ENCODE measurements around the gene ACACB.

The ACACB gene

DNA sequence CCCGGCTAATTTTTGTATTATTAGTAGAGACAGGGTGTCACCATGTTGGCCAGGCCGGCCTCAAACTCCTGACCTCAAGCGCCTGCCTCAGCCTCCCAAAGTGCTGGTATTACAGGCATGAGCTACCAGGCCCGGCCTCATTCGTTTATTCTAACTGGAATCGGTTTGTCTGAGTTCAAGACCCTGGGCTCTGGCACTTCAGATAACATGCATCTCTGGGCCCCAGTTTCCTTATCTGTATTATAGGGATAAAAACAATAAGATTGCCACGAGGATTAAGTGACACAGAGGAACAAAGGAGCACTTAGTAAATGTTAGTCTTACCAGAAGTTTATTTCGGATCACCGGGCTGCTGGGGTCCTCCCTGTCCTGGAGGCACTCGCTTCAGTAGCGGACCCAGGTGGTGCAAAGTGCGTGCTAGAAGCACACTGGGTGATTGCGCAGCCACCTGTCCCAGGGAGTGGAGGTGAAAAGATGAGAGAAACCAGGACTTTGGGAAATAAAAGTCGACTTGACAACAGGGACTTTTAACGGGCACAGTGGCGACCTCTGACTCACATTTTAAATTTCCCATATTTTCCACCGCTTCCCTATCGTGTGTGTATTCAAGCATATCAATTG lies 37.5 kb downstream of the ACACB start:
- H3K36me3 ChIP-seq (ENCODE audit: control insufficient read depth in 5 of 5, insufficient read depth in 5 of 5, low read length in 5 of 5): peaks cover 2 to 20% (median 6%) of the 10 kb centered on the region in 5 donors
- H3K9me3 ChIP-seq (ENCODE audit: control insufficient read depth in 5 of 5, low read length in 5 of 5): no peaks in the 10 kb centered on the region
- peak overlapping the region; percentile 97 for H3K27ac ChIP-seq (ENCODE audit: low read depth, low read length)
- H3K4me1 ChIP-seq (ENCODE audit: control insufficient read depth in 5 of 5, insufficient read depth in 5 of 5, low read length in 5 of 5): peaks cover 6 to 93% (median 82%) of the 10 kb centered on the region in 5 donors
- peak overlapping the region; percentile 65 to 87 (median 76) for H3K4me3 ChIP-seq (ENCODE audit: low read depth in 1 of 5, low read length in 5 of 5)
- H3K9ac ChIP-seq (ENCODE audit: low read length in 5 of 5): peak overlapping the region; percentile 59 to 86 (median 78)
- H3K27me3 ChIP-seq (ENCODE audit: control insufficient read depth in 5 of 5, insufficient read depth in 4 of 5, low read length in 5 of 5): no peaks in the 10 kb centered on the region

DNA sequence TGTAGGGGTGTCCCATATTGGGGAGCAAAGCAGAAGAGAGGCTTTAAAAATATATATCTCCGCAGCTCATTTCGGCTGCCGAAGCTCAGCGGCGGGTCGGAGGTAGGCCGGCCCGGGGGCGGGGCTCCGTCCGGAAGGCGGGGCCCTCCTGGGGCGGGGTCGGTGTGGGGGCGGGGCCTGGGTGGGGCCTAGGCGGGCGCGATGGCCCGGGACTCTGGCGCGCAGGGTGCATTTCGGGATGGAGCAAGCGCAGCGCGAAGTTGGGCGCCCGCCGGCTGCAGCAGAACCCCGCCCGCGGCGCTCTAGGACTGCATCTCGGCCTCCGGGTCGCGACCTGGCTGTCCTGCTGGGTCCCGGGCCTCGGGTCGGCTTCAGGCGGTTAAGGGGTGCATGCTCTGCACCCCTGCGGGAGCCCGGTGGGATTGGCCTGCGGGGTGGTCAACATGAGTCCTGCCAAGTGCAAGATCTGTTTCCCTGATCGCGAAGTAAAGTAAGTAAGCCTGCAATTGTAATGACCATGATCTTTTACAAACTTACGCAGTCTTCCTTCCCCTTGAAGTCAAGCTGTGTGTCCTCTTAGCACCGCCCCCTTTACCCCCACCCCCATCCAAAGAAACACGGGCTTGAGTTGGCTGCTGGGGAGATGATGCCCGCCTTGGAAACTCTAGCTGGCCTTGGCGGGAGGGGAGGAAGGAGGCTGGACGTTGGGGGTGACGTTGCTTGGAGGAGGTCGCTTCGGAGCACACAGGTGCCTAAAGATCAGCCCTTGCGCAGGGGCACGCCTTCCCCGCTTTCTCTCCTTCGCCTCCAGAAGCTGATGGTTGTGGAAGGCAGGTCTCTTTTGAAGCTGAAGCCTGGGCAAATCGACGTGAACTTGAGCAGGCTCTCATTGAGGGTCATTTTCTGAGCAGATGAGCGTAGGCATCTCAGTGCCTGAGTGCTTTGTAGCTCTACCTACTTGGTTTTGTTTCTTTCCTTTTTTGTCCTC lies 38.4 kb downstream of the ACACB start:
- peaks cover 9 to 92% (median 82%) of the 10 kb centered on the region in 5 donors for H3K4me1 ChIP-seq (ENCODE audit: control insufficient read depth in 5 of 5, insufficient read depth in 5 of 5, low read length in 5 of 5)
- peak overlapping the region; percentile 59 to 86 (median 78) for H3K9ac ChIP-seq (ENCODE audit: low read length in 5 of 5)

DNA sequence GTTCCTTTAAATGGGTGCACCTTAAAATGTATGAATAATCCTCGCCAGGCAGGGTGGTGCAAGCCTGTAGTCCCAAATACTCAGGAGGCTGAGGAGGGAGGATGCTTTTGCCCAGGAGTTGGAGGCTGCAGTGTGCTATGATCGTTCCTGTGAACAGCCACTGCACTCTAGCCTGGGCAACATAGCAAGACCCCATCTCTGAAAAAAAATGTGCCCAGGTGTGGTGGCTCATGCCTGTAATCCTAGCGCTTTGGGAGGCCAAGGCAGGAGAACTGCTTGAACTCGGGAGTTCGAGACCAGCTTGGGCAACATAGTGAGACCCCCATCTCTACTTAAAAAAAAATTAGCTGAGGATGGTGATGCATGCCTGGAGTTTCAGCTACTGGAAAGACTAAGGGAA lies 39.6 kb downstream of the ACACB start:
- Histone ChIP-seq H3K27ac (ENCODE audit: low read depth, low read length) (peak overlapping the region; percentile 97), H3K9ac (ENCODE audit: low read length in 5 of 5) (peak overlapping the region in 4 of 5 donors; percentile 35 to 56 (median 50)), H3K4me3 (ENCODE audit: low read depth in 1 of 5, low read length in 5 of 5) (peak overlapping the region; percentile 76 to 87 (median 84)), H3K27me3 (ENCODE audit: control insufficient read depth in 5 of 5, insufficient read depth in 4 of 5, low read length in 5 of 5) (no peaks in the 10 kb centered on the region), H3K36me3 (ENCODE audit: control insufficient read depth in 5 of 5, insufficient read depth in 5 of 5, low read length in 5 of 5) (peaks cover 0 to 11% (median 2%) of the 10 kb centered on the region in 5 donors), H3K4me1 (ENCODE audit: control insufficient read depth in 5 of 5, insufficient read depth in 5 of 5, low read length in 5 of 5) (peaks cover 11 to 93% (median 84%) of the 10 kb centered on the region in 5 donors), H3K9me3 (ENCODE audit: control insufficient read depth in 5 of 5, low read length in 5 of 5) (no peaks in the 10 kb centered on the region)

More for the DNA sequence above, 38.4 kb downstream of the ACACB start:
- Histone ChIP-seq H3K36me3 (ENCODE audit: control insufficient read depth in 5 of 5, insufficient read depth in 5 of 5, low read length in 5 of 5) (peaks cover 2 to 17% (median 4%) of the 10 kb centered on the region in 5 donors), H3K27me3 (ENCODE audit: control insufficient read depth in 5 of 5, insufficient read depth in 4 of 5, low read length in 5 of 5) (no peaks in the 10 kb centered on the region), H3K4me3 (ENCODE audit: low read depth in 1 of 5, low read length in 5 of 5) (peak overlapping the region; percentile 76 to 87 (median 84)), H3K27ac (ENCODE audit: low read depth, low read length) (peak overlapping the region; percentile 97), H3K9me3 (ENCODE audit: control insufficient read depth in 5 of 5, low read length in 5 of 5) (no peaks in the 10 kb centered on the region)

DNA sequence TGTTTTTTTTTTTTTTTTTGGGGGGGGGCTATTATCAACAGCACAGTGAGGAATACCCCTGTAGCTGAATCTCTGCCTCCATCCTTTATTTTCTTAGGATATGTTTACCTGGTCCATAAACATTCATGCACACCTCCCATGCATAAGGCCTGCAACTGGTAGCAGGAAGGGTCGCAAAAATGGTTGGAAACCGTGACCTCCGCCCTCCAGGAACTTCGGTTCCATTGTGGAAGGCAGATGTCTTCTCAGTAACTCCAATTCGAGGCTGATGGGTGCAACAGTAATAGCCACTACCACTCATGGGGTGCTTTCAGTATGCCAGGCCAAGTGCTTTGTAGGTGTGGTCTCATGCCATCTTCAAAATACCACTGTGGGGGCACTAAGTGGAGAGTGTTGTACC lies 40.2 kb downstream of the ACACB start:
- Histone ChIP-seq H3K27me3 (ENCODE audit: control insufficient read depth in 5 of 5, insufficient read depth in 4 of 5, low read length in 5 of 5) (no peaks in the 10 kb centered on the region), H3K36me3 (ENCODE audit: control insufficient read depth in 5 of 5, insufficient read depth in 5 of 5, low read length in 5 of 5) (peaks cover 0 to 5% (median 2%) of the 10 kb centered on the region in 5 donors), H3K4me3 (ENCODE audit: low read depth in 1 of 5, low read length in 5 of 5) (peak overlapping the region; percentile 76 to 87 (median 84)), H3K9ac (ENCODE audit: low read length in 5 of 5) (peak overlapping the region in 4 of 5 donors; percentile 2 to 66 (median 32)), H3K27ac (ENCODE audit: low read depth, low read length) (peak overlapping the region; percentile 97), H3K9me3 (ENCODE audit: control insufficient read depth in 5 of 5, low read length in 5 of 5) (no peaks in the 10 kb centered on the region), H3K4me1 (ENCODE audit: control insufficient read depth in 5 of 5, insufficient read depth in 5 of 5, low read length in 5 of 5) (peaks cover 11 to 89% (median 82%) of the 10 kb centered on the region in 5 donors)

DNA sequence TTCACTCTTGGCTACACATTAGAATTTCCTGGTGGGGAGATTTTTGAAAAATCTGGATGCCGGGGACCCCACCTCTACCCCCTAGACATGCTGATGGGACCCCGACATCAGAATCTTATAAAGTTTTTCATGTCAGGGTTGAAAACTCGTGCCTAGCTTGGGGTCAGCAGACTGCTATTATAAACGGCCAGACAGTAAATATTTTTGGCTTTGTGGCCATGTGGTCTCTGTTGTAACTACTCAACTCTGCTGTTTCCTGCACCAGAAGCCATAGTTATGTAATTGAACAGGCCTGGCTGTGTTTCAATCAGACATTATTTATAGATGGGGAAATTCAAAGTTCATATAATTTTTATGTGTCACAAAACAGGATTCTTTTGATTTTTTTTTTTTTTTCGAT lies 41.6 kb downstream of the ACACB start:
- H3K27me3 ChIP-seq (ENCODE audit: control insufficient read depth in 5 of 5, insufficient read depth in 4 of 5, low read length in 5 of 5): no peaks in the 10 kb centered on the region
- H3K9ac ChIP-seq (ENCODE audit: low read length in 5 of 5): peak overlapping the region in 4 of 5 donors; percentile 21 to 79 (median 55)
- peaks cover 3 to 15% (median 5%) of the 10 kb centered on the region in 5 donors for H3K36me3 ChIP-seq (ENCODE audit: control insufficient read depth in 5 of 5, insufficient read depth in 5 of 5, low read length in 5 of 5)
- peaks cover 11 to 88% (median 87%) of the 10 kb centered on the region in 5 donors for H3K4me1 ChIP-seq (ENCODE audit: control insufficient read depth in 5 of 5, insufficient read depth in 5 of 5, low read length in 5 of 5)
- no peaks in the 10 kb centered on the region for H3K9me3 ChIP-seq (ENCODE audit: control insufficient read depth in 5 of 5, low read length in 5 of 5)
- H3K27ac ChIP-seq (ENCODE audit: low read depth, low read length): peak overlapping the region; percentile 97
- H3K4me3 ChIP-seq (ENCODE audit: low read depth in 1 of 5, low read length in 5 of 5): peak overlapping the region; percentile 43 to 87 (median 84)

DNA sequence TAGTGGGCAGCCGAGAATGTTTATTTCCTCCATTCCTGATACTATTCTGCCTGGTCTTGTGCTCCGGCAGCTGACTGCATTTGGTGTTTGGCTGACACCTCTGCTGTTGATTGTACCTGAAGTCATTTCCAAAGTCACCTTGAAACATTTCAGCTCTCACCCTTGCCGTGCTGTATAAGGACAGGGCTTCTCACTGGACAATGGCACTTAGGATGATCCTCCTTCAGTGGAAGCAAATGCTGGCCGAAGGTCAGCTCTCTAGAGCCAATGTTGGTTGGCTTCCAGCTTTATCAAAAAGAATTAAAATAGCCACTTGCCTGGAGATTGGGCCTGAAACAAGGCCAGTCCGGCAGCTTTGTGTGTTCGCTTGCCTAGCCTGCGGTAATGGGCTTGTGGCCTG lies 44.0 kb downstream of the ACACB start:
- peak overlapping the region in 4 of 5 donors; percentile 1 to 59 (median 42) for H3K4me3 ChIP-seq (ENCODE audit: low read depth in 1 of 5, low read length in 5 of 5)

DNA sequence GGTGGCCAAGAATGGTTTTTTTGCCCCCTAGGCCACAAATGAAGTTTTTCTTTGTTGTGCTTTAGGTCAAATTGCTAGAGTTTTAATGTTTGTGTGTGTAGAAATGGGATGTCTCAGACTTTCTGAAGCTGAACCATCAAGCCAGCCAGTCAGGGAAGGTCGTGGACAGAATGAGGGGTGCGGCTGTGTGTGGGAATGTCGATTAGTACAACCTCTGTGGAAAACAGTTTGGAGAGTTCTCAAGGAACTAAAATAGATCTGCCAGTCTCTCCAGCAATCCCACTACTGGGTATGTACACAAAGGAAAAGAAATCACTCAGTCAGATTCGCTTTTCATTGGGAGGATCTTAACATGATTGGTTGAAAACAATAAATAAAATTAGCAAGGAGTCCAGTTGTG lies 44.5 kb downstream of the ACACB start:
- Histone ChIP-seq H3K27ac (ENCODE audit: low read depth, low read length) (peak overlapping the region; percentile 97), H3K4me3 (ENCODE audit: low read depth in 1 of 5, low read length in 5 of 5) (peak overlapping the region in 4 of 5 donors; percentile 1 to 59 (median 32))

More for the DNA sequence above, 44.0 kb downstream of the ACACB start:
- Histone ChIP-seq H3K9me3 (ENCODE audit: control insufficient read depth in 5 of 5, low read length in 5 of 5) (no peaks in the 10 kb centered on the region), H3K9ac (ENCODE audit: low read length in 5 of 5) (peak overlapping the region; percentile 45 to 64 (median 62)), H3K27ac (ENCODE audit: low read depth, low read length) (peak overlapping the region; percentile 97), H3K4me1 (ENCODE audit: control insufficient read depth in 5 of 5, insufficient read depth in 5 of 5, low read length in 5 of 5) (peaks cover 11 to 86% (median 73%) of the 10 kb centered on the region in 5 donors), H3K27me3 (ENCODE audit: control insufficient read depth in 5 of 5, insufficient read depth in 4 of 5, low read length in 5 of 5) (no peaks in the 10 kb centered on the region), H3K36me3 (ENCODE audit: control insufficient read depth in 5 of 5, insufficient read depth in 5 of 5, low read length in 5 of 5) (peaks cover 0 to 35% (median 20%) of the 10 kb centered on the region in 5 donors)

DNA sequence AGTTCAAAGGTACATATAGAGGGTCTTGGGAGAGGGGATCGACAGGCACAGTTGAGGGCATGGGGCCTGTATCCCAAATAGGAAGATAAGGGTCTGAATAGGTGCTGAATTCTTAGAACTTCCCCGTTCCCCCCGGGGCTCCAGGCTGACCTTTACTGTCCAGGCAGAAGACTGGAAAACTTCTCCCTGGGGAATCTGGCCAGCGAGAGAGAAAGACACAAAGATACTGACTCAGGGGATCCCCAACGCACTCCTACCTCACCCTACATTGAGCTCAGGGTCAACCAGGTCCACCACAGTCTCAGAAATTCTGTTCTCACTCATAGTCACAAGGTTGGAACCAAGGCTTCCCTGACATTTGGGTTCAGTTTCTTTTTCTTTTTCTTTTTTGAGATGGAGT lies 46.2 kb downstream of the ACACB start:
- Histone ChIP-seq H3K27me3 (ENCODE audit: control insufficient read depth in 5 of 5, insufficient read depth in 4 of 5, low read length in 5 of 5) (no peaks in the 10 kb centered on the region), H3K36me3 (ENCODE audit: control insufficient read depth in 5 of 5, insufficient read depth in 5 of 5, low read length in 5 of 5) (peaks cover 0 to 52% (median 35%) of the 10 kb centered on the region in 5 donors), H3K9ac (ENCODE audit: low read length in 5 of 5) (peak overlapping the region in 2 of 5 donors; percentile 13 to 47), H3K9me3 (ENCODE audit: control insufficient read depth in 5 of 5, low read length in 5 of 5) (no peaks in the 10 kb centered on the region), H3K4me1 (ENCODE audit: control insufficient read depth in 5 of 5, insufficient read depth in 5 of 5, low read length in 5 of 5) (peaks cover 10 to 72% (median 52%) of the 10 kb centered on the region in 5 donors), H3K4me3 (ENCODE audit: low read depth in 1 of 5, low read length in 5 of 5) (no peak overlapping the region), H3K27ac (ENCODE audit: low read depth, low read length) (peak overlapping the region; percentile 91)

More for the DNA sequence above, 44.5 kb downstream of the ACACB start:
- peak overlapping the region in 4 of 5 donors; percentile 17 to 63 (median 46) for H3K9ac ChIP-seq (ENCODE audit: low read length in 5 of 5)
- H3K4me1 ChIP-seq (ENCODE audit: control insufficient read depth in 5 of 5, insufficient read depth in 5 of 5, low read length in 5 of 5): peaks cover 11 to 85% (median 68%) of the 10 kb centered on the region in 5 donors
- peaks cover 0 to 38% (median 24%) of the 10 kb centered on the region in 5 donors for H3K36me3 ChIP-seq (ENCODE audit: control insufficient read depth in 5 of 5, insufficient read depth in 5 of 5, low read length in 5 of 5)
- no peaks in the 10 kb centered on the region for H3K27me3 ChIP-seq (ENCODE audit: control insufficient read depth in 5 of 5, insufficient read depth in 4 of 5, low read length in 5 of 5)
- no peaks in the 10 kb centered on the region for H3K9me3 ChIP-seq (ENCODE audit: control insufficient read depth in 5 of 5, low read length in 5 of 5)

DNA sequence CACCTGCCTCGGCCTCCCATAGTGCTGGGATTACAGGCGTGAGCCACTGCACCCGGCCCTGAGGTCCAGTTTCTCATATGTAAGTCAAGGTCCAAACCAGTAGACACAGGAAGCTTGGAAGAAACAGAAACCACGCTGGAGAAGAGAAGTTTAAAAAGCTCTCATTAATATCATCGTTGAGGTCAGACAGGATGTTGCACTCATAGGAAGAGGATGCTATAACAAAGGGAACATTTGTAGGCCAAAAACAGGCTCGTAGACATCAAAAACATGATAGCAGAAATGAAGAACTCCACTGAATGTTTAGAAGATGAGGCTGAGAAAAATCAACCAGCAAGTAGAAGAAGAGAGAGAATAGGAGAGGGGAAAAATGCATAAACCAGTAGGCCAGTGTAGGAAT lies 46.8 kb downstream of the ACACB start:
- Histone ChIP-seq H3K27me3 (ENCODE audit: control insufficient read depth in 5 of 5, insufficient read depth in 4 of 5, low read length in 5 of 5) (no peaks in the 10 kb centered on the region), H3K9me3 (ENCODE audit: control insufficient read depth in 5 of 5, low read length in 5 of 5) (no peaks in the 10 kb centered on the region), H3K36me3 (ENCODE audit: control insufficient read depth in 5 of 5, insufficient read depth in 5 of 5, low read length in 5 of 5) (peaks cover 2 to 58% (median 41%) of the 10 kb centered on the region in 5 donors), H3K9ac (ENCODE audit: low read length in 5 of 5) (peak overlapping the region in 1 of 5 donors; percentile 16), H3K27ac (ENCODE audit: low read depth, low read length) (peak overlapping the region; percentile 91), H3K4me1 (ENCODE audit: control insufficient read depth in 5 of 5, insufficient read depth in 5 of 5, low read length in 5 of 5) (peaks cover 7 to 66% (median 46%) of the 10 kb centered on the region in 5 donors), H3K4me3 (ENCODE audit: low read depth in 1 of 5, low read length in 5 of 5) (no peak overlapping the region)
